ENCODE data around the gene RNU6-1.

RNU6-1 gene

DNA sequence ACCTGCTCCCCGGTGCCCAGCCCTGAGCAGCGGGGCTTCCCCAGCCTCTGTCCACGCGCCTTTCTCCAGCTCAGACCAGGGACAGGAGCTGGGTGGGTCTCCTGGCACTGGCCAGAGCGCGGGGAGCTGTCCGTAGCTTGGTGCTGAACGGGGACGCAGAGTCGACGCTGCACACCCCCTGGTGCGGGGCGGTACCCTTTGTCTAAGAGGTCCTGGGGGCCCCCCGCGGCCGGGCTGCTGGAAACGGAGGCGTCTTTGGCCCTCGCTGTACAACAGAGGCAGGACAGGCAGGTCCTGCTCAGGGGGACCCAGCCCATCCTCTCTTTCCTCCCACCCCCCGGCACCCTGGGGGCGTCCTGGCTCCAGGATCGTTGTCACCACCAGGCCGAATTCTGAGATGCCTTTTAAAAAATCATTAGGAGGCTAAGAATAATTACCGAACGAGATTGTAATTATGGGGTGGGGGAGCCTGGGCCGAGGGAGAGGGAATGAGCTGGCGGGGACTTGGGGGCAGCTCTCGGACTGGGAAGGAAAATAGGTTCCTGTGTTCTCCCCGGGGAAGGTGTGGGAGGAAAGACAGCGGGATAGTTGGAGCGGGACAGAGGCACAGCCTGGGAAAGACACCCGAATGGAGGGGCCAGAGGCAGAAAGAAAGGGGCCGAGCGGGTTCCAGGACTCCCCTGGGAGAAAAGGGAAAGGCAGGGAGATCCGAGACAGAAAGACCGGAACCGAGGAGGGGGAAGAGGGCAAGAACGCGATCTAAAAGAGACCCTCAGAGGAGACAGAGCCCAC, 18.7 kb downstream of the RNU6-1 start:
- no peak for DNase-seq (ENCODE audit: low read depth)

DNA sequence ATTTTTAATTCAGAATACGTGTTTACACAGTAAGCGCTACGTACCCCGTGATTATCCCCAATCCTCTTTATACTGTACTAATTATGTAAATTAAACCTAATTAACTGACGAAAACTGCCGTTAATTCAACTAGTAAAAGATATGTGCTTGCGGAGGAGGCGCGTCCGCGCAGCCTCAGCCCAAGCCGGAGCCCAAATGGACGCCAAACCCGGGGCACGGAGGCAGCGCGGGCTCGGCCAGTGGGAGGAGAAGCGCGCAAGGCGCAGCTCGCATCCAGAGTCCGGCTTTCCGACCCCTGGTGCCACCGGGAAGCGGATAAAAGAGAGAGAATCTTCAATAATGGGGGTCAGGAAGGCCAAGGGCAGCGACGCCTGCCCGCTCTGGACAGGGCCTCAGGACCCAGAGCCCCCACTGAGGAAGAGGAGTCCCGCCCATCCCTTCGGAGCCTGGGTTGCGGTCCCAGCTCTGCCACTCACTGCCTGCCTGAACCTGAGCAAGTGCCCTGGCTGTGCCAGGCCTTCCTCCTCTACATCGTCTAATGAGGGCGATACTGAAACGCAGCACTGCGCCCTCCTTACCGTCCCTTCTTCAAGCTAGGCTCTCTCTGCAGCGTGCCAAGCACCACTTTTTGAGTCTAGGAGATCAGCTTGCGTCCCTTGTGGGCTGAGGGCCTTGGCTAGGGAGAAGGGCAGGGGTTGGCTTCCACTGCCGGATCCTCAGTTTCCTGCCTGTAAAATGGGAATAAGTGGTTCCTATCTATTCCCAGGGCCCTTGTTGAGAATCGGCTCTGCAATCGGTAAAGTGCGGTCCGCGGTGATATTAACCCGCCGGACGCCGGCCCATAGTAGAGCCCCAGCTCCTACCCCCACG, 19.5 kb downstream of the RNU6-1 start:
- DNase-seq (ENCODE audit: low read depth): no peak

DNA sequence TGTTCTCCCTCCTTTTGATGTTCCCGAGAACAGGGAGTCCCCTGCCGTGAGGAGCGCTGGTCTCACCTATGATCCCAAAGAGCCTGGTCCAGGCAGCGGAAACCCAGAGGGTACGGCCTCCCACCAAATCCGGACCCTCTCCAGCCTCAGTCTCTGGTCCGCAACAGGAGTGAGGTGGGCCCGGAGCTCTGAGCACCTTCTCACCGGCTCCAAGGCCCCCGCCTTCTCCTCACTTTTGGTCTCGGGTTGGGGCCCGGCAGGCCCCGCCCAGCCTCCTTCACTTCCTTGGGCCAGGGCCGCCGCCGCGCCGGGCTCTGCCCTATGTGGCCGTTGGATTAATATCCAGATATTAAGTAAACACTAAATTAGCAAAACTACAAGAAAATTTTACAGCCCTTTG, 20.2 kb downstream of the RNU6-1 start:
- DNase-seq (ENCODE audit: low read depth): no peak

DNA sequence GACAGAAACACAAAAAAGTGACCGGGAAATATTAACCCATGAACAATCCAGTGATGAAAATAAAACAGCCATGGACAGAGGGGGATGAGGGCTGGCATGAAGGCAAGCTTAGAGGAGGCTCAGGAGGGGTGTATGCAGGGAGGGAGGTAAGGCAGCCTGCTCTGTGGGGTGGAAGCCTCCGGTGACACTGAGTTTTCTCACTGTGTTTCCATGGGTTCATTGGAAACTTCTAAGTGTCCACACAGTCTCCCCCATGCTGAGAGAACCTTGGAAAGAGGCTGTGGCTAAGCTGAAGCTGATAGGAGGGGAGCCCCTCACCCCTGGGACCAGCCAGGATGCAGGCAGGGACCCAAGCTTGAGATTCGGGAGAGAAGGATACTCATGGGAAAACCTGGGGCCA, 21.4 kb downstream of the RNU6-1 start:
- DNase-seq (ENCODE audit: low read depth): no peak

DNA sequence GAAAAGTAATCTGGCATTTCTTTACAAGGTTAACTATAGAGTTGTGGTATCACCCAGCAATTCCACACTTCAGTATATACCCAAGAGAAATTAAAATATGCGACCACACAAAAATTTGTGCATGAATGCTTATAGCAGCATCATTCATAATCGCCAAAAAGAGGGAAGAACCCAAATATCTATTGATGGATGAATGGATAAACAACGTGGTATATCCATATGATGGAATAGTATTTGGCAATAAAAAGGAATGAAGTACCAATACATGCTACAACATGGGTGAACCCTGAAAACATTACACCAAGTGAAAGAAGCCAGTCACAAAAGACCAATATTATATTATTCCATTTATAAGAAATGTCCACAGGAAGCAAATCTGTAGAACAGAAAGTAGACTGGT, 23.2 kb downstream of the RNU6-1 start:
- no peak for DNase-seq (ENCODE audit: low read depth)

DNA sequence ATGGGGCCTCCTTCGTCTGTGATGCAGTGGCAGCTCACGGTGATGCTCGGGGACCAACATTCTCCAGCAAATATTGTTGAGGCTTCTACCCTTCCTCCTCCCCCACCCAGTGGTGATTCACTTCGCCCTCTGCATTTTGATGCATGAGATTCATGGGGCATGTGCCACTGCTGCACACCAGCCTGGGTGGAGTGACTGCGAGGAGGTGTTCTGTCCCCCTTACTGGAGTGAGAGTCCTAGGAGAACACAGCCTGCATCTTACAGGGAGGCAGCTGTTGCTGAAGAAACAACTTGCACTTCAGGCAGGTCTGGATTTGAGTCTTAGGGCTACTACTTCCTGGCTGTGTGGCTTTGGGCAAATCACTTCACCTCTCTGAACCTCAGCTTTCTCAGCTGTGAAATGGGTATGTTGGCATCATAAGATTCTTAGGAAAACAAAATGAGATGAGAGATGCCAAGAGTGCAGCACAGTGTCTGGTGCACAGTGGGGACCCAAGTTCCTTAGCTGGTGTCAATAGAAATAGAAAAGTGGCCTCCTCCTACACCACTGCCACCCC, 24.7 kb downstream of the RNU6-1 start:
- DNase-seq (ENCODE audit: low read depth): no peak

DNA sequence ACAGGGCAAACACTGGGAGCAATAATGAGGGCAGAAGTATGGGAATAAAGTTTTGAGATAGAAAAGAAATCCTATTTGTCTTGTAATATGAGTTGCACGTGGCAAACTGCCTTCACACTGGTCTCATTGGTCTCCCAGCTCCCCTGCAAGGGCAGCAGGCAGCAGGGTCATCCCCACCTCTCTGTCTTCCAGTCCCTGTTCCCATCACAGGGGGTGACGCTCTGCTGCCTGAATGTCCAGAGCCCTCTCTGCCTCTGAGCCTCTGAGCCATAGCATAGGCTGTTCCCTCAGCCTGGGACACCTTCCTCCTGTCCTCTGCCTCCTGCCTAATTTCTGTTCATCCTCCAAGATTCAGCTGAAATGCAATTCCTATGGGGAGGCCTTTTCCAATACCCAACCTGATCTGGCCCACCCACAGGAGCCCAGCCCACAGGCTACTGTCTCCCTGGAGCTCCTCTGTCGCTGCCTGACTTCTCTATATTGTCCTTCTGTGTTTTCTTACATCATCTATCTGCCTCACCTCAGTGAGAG, 26.7 kb downstream of the RNU6-1 start:
- DNase-seq (ENCODE audit: low read depth): no peak

DNA sequence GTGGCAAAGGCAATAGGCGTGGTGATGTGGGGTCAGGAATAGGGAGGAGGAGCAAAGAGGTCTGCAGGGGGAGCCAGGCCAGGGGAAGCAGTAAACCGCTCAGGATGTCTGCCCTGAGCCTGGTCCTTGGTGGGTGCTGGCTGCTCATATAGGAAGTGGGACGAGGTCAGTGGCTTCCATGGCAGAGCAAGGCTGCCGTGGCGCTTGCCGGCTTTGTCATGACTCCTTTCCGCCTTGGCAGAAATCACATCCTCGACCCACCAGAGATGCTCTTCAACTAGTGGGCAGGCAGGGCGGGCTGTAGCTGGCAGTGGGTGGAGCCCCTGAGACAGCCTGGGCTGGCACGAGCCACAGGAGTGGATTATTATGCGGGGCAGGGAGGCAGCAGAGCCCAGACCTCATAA, 27.6 kb downstream of the RNU6-1 start:
- no peak for DNase-seq (ENCODE audit: low read depth)

DNA sequence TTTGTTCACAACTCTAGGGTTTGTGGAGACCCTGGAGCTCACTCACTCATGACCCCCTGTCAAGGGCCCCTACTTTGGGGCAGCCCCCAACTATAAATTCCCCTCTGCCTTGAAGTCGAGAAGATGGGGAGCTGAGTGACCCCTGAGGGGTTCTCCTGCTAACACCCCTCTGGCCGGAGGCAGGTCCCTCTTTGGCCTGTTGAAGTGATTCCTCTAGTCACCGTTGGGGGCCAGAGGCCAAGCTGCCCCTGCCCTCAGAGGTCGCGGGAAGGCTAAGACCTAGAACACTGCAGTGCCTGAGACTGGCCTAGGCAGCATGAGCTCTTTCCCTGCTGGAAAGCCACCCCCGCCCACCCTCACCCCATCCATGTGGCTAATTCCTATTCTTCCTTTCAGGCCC, 30.0 kb downstream of the RNU6-1 start:
- no peak for DNase-seq (ENCODE audit: low read depth)

DNA sequence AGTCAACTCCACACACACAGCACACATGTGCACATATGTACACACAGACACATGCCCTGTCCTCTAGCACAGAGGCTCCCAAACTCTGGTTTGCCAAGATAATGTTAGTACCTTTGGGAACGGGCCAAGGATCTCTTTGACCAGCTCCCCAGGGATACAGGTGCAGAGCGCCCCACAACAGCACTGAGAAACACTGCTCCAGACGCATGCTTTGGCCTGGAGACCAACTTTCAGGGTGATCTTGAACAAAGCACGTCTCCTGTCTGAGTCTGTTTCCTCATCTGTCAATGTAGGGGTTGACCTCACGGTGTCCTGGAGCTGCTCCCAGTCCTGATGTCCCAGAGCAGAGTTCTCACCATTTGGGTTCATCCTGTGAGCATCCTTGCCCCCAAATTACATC, 30.4 kb downstream of the RNU6-1 start:
- DNase-seq (ENCODE audit: low read depth): no peak

DNA sequence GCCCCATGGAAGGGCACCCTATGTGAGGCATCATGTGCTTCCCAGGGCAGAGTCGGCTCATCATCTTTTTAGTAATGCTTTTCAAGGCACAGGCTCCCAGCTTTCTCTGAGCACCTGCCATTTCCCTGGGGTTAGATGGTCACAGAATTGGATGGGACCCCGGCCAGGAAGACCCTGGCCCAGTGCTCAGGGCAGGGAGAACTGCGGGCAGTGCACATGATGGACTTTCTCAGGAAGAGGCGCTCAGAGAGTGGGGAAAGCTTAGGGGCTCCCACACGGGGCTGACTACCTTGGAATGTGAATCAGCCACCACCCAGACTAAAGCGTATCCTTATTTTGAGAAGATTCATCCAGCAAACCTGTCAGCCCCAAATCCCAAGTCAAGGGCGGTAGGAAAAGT, 31.0 kb downstream of the RNU6-1 start:
- no peak for DNase-seq (ENCODE audit: low read depth)

DNA sequence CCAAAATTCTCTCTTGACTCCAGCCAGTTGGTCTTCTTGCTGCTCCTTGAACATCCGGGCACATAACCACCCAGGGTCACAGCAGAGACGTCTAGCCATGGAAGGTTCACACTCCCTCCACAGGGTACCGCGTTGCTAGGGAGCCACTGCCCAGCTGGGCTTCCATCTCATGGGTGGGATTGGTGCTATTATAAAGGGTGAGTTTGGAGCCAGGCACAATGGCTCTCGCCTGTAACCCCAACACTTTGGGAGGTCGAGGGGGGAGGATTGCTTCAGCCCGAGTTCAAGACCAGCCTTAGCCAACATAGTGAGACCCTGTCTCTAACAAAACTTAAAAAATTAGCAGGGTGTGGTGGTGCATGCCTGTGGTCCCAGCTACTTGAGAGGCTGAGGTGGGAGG, 32.0 kb downstream of the RNU6-1 start:
- no peak for DNase-seq (ENCODE audit: low read depth)

DNA sequence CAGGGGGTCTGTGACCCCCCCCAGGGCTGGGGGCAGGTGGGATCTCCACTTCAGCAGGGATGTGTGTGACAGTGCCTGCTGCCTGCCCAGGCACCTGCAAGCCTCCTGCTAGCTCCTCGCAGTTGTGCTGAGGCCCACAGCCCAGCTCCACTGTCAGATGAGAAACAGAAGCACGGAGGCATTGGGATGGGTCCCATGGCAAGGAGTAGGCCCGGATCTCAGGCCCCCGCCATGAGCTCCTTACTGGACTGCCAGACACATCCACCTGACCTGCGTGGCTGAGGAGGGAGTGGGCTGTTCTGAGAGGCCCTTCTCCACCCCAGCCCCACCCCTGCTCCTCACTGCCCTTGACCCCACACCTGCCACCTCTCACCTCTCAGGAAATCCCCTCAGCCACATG, 32.7 kb downstream of the RNU6-1 start:
- no peak for DNase-seq (ENCODE audit: low read depth)

DNA sequence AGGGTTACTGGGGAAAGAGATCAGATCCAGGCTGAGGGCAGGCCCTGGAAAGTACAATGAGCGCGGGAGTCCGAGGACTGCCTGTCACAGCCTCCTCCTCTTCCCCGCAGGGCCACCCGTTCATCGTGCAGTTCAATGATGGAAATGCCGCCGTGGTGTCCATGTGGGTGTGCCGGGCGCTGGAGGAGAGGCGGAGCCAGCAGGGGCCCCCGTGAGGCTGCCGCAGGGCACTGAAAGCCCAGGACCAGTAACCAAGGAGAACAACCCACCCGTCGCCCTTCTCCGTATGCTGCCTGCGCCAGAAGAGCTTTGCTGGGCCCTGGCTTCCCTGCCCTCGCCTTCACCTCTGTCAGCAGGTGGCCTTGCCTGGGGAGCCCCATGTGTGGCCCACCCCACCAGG, 33.3 kb downstream of the RNU6-1 start:
- DNase-seq (ENCODE audit: low read depth): no peak

DNA sequence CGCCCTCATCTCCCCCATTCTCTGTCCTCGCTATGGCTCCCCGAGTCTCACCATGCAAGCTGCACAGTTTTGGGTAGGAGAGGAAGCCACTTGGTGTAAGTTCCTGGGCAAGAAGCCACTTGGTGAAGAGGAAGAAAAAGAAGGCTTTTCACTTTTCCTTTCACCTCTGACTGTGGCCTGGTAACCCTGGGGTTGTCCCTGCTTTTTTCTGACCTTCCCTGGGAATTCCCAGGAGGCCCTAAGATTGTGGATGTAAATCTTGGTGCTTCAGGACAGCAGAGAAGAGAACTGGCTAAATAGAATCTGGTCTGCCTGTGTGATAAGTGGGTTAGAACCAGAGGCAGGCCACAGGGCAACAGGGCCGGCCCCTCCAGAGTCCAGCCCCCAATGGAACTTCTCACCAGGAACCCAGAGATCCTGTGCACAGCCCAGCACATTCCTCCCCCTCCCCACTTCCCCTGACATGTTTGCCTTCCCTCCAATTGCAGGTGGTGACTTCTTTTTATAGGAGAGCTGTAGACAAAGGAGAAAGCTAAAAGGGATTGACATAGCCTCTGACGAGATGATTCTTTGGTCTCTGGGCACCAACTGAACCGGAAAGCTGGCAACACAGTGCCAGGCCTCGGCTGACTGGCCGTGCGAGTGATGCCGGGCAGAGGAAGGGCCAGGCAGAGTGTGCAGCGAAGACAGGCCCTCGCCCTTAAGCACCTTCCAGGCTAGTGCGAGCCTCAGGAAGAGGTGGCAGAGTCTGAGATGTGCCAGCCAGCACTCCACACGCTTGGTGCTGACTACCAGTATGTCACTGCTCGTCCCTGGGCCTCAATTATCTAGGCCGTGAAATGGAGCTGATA, 34.0 kb downstream of the RNU6-1 start:
- no peak for DNase-seq (ENCODE audit: low read depth)

DNA sequence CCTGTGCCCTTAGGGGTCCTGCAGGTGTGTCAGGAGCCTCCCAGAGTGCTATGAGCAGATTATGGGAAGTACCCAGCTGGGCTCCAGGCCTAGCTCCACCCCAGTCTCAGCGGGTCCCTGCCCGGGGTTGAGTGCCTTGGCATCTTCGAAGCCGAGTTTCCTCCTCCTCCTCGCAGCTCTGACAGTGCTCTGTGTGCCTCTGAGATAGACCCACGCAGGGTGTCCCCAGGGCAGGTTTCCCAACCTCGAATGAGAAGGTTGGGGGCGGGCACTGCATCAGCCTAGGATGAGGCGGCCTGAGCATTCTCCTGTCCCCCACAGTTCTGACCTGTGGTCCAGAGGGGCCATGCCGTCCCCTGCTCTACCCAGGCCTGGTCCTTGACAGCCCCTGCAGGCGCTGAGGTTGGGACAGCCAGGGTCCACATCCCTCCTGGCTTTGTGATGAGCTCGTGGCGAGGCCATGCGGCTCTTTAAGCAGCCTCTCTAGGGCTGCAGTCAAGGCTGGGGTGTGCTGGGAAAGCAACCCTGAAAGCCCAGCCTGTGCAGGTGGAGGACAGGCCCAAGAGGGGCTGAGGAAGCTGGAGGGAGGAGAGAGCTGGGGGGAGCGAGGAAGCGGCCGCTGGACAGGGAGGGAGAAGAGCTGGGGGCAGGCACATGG, 34.7 kb downstream of the RNU6-1 start:
- no peak for DNase-seq (ENCODE audit: low read depth)

DNA sequence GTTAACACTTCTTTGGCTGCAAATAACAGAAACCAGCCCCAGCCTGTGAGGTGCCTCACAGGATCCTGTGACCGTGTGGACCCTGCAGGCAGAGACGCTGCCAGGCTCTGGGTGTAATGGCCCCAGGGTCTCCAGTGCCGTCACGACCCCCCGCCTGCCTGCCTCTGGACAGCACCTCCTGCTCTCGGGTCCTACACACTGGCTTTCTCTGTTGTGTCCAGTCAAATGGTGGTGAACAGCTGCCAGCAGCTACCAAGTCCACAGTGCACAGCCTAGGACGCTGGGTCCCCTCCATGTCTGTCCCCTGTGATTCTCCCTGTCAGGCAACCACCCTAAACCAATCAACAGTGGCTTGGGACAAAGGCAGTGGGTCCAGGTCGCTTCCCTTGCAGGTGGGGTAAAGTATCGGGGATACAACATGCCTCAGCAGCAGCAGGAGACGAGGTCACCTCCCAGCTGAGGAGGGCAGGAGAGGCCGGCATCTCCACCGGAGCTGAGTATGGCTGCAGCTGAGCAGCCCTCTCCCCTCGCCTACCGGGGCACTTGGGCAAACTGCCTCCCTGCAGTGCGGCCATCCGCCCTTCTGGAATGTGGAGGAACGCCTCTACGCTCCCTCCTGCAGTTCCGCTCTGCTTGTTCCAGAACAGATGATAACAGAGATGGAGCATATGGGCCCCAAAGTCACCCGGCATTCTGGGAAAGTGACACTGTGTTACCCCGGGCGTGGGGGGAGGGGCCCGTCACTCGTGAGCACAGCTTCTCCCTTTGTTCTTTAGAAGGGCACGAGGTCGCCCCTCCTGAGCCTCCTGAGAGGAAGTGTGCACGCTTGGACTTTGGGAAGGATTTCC, 35.6 kb downstream of the RNU6-1 start:
- no peak for DNase-seq (ENCODE audit: low read depth)

DNA sequence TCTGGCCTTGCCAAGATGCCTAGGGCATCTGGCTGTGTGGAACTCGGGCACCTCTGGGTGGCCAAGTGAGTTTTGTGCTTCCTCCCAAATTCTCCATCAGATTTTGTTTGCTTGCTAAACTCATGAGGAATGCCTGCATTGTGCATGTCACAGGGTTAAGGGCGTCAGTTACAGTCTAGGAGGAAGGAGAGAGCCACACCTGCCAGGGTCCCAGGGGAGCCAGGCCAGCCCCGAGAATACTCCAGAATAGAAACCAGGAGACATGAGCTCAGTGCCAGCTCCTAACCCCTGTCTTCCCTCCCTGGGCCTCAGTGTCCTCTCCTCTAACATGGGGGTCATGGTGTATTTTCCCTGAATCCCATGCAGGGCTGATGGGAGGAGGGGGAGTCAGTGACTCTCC, 36.5 kb downstream of the RNU6-1 start:
- DNase-seq (ENCODE audit: low read depth): no peak

DNA sequence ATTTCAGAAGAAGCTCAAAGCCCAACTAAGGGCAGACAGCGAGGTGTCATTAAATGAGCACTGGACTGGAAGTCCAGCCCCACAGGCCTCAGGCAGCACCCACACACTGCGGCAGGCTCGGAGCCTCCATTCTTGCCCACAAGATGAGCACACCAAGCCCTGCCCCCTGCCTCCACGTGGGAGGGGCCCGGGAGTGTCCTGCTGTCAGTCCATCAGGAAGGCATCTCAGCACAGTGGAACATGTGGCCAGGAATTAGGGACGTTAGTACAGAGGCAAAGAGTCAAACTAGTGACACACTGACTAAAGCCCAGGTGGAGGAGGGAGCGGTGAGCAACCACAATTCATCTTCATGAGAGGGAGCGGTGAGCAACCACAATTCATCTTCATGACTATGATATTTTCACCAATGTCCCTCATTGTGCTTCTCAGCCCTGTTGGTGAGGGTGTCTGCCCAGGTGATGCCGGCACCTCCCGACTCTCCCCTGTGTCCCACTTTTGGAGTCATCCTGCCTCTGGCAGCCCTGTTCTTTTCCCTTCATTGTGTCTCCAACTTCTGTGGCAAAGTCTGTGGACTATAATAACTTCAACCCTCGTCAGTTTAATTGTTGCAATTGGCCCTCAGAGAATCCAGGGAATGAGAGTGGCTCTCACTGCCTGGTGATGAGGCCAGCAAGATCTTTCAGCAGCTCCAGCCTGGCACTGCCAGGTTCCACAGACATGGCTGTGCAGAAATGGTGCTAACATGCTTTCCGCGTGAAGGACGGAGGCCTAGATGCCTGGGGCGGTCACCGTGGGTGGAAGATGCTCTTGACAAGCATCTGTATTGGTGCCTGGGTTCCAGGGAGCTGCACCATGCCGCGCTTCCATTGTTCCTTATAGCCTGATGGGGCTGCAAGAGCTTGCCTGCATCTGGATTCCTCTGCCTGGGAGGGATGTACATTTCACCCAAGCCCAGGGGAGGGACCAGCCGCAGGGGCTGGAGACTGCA, 37.6 kb downstream of the RNU6-1 start:
- DNase-seq (ENCODE audit: low read depth): no peak
